GM12892 (cell line): ENCODE data around the gene WWP2.

Source experiments
- POLR2A ChIP-seq: IDR thresholded peaks from 2 replicates; pipeline ENCODE4 v1.6.1; 2011; ENCODE audit warnings: low read depth, low read length, control low read depth
- POLR2AphosphoS5 ChIP-seq: IDR thresholded peaks from 2 replicates; pipeline ENCODE4 v1.6.1; 2011; ENCODE audit warnings: low read depth, low read length, control low read depth

DNA sequence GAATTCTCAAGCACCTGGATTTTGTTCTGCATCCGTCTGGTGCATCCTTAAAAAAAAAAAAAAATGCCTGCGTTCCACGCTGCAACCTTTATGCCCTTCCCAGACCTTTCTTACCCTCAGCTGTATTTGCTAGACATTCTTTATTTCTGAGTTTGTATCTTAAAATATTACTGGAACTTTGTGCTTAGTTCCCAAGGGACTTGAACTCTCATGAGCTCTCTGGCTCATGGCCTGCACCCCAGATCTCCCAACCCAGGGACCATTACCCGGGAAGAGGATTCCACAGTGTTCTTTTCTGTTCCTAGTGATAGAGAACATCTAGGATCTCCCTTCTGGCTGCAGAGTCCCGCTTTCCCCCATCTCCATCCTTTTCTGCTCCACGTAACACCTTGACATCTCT lies 160.1 kb downstream of the WWP2 start:
- no peak for TF ChIP-seq POLR2A
- no peak for TF ChIP-seq POLR2AphosphoS5
